Measurements from ENCODE around the gene TSPEAR.
A peak's percentile ranks its signal among the peaks of the same experiment; 100 is the strongest.

TSPEAR gene

GRCh38 chr21:44496564-44497550 is 214.5 kb downstream of the TSPEAR start:
- DNase-seq = no peak

GRCh38 chr21:44495611-44496563 is 215.5 kb downstream of the TSPEAR start:
- DNase-seq = no peak

GRCh38 chr21:44494956-44495355 is 216.4 kb downstream of the TSPEAR start:
- DNase-seq = no peak

GRCh38 chr21:44494418-44494817 is 217.0 kb downstream of the TSPEAR start:
- no peak for DNase-seq

- no peak for DNase-seq
Observed at GRCh38 chr21:44492567-44493385, 218.6 kb downstream of the TSPEAR start.

- DNase-seq = no peak
Observed at GRCh38 chr21:44490816-44491215, 220.6 kb downstream of the TSPEAR start.

GRCh38 chr21:44490405-44490804 is 221.0 kb downstream of the TSPEAR start:
- no peak for DNase-seq

- no peak for DNase-seq
Observed at GRCh38 chr21:44489962-44490361, 221.4 kb downstream of the TSPEAR start.

GRCh38 chr21:44487831-44488230 is 223.5 kb downstream of the TSPEAR start:
- DNase-seq = peak; percentile 61

- no peak for DNase-seq
Observed at GRCh38 chr21:44486302-44486701, 225.1 kb downstream of the TSPEAR start.

GRCh38 chr21:44485796-44486195 is 225.6 kb downstream of the TSPEAR start:
- no peak for DNase-seq

GRCh38 chr21:44485254-44485793 is 226.0 kb downstream of the TSPEAR start:
- peak; percentile 60 for DNase-seq

GRCh38 chr21:44484498-44485253 is 226.7 kb downstream of the TSPEAR start:
- DNase-seq = no peak

- no peak for DNase-seq
Observed at GRCh38 chr21:44483288-44484237, 227.8 kb downstream of the TSPEAR start.

GRCh38 chr21:44482581-44483287 is 228.6 kb downstream of the TSPEAR start:
- no peak for DNase-seq

- DNase-seq = no peak
Observed at GRCh38 chr21:44480200-44481053, 230.9 kb downstream of the TSPEAR start.

- peak; percentile 62 for DNase-seq
Observed at GRCh38 chr21:44479556-44480199, 231.7 kb downstream of the TSPEAR start.

GRCh38 chr21:44478801-44479167 is 232.6 kb downstream of the TSPEAR start:
- no peak for DNase-seq
